Mesendoderm (in vitro differentiated cells): Measurements from ENCODE around the gene ERGIC1.

Source experiments
- DNase-seq: peaks from one replicate; pipeline ENCODE4 v3.0.0; 2013
- H2AK5ac ChIP-seq: 2 replicates; pipeline ENCODE4 v1.6.1; 2013; ENCODE audit warnings: low read length, inconsistent platforms
- H2BK120ac ChIP-seq: 2 replicates; pipeline ENCODE4 v1.6.1; 2013; ENCODE audit warnings: low read depth, mild to moderate bottlenecking, low read length, moderate library complexity, mixed read lengths
- H2BK15ac ChIP-seq: replicated peaks from 2 replicates; pipeline ENCODE4 v1.6.1; 2013; ENCODE audit warnings: low read depth, mild to moderate bottlenecking, moderate library complexity
- H2BK5ac ChIP-seq: 2 replicates; pipeline ENCODE4 v1.6.1; 2013; ENCODE audit warnings: low read length, inconsistent platforms
- H3K18ac ChIP-seq: 2 replicates; pipeline ENCODE4 v1.6.1; 2013; ENCODE audit warnings: mild to moderate bottlenecking, low read length, mixed read lengths
- H3K23ac ChIP-seq: one replicate; pipeline ENCODE4 v1.6.1; 2013; ENCODE audit warnings: low read length
- H3K27ac ChIP-seq: 2 replicates; pipeline ENCODE4 v1.5.1; 2013; ENCODE audit warnings: low read depth, mild to moderate bottlenecking, inconsistent platforms, low read length, moderate library complexity
- H3K27me3 ChIP-seq: 2 replicates; pipeline ENCODE4 v1.6.1; 2013; ENCODE audit warnings: low read length, control low read depth, mild to moderate bottlenecking, inconsistent platforms; ENCODE audit not compliant: insufficient read depth, poor library complexity
- H3K36me3 ChIP-seq: 2 replicates; pipeline ENCODE4 v1.6.1; 2013; ENCODE audit warnings: low read length, inconsistent platforms; ENCODE audit not compliant: control insufficient read depth, insufficient read depth
- H3K4ac ChIP-seq: one replicate; pipeline ENCODE4 v1.6.1; 2013; ENCODE audit warnings: low read depth, mild to moderate bottlenecking, low read length, moderate library complexity
- H3K4me1 ChIP-seq: 2 replicates; pipeline ENCODE4 v1.6.1; 2013; ENCODE audit warnings: low read depth, low read length, inconsistent platforms; ENCODE audit not compliant: control insufficient read depth
- H3K4me2 ChIP-seq: 2 replicates; pipeline ENCODE4 v1.6.1; 2013; ENCODE audit warnings: low read length
- H3K4me3 ChIP-seq: 2 replicates; pipeline ENCODE4 v1.5.1; 2013; ENCODE audit warnings: mild to moderate bottlenecking, low read length
- H3K56ac ChIP-seq: one replicate; pipeline ENCODE4 v1.6.1; 2013; ENCODE audit warnings: low read length
- H3K79me1 ChIP-seq: 2 replicates; pipeline ENCODE4 v1.6.1; 2013; ENCODE audit warnings: low read length, inconsistent platforms
- H3K79me2 ChIP-seq: 2 replicates; pipeline ENCODE4 v1.6.1; 2013; ENCODE audit warnings: mild to moderate bottlenecking, low read length; ENCODE audit not compliant: control insufficient read depth, insufficient read depth
- H3K9ac ChIP-seq: 2 replicates; pipeline ENCODE4 v1.6.1; 2013; ENCODE audit warnings: low read length, inconsistent platforms
- H4K5ac ChIP-seq: one replicate; pipeline ENCODE4 v1.6.1; 2013; ENCODE audit warnings: low read length
- H4K8ac ChIP-seq: one replicate; pipeline ENCODE4 v1.6.1; 2013; ENCODE audit warnings: low read depth, mild to moderate bottlenecking, control low read depth, low read length, moderate library complexity
- WGBS: extraction: QIAGEN DNeasy Blood & Tissue Kit; methylation state at CpG from one replicate; pipeline ENCODE4 v1.1.7; 2013; ENCODE audit warnings: low lambda C conversion rate, missing lambda C conversion rate; ENCODE audit not compliant: insufficient coverage; ENCODE audit errors: extremely low coverage; 5-methylcytosine and 5-hydroxymethylcytosine counted together

The ERGIC1 gene

DNA sequence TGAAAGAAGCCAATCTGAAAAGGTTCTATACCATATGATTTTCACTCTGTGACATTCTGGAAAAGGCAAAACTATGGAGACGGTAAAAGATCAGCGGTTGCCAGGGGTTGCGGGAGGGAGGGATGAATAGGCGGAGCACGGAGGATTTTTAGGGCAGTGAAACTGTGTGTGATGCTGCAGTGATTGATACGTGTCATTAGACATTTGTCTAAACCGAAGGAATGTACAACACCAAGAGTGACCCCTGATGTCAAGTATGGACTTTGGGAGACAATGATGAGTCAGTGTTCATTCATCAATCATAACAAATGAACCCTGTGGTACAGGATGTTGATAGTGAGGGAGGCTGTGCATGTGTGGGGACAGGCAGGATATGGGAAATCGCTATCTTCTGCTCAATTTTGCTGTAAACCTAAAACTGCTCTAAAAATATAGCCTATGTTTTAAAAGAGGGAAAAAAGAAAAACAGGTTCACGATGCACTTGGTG, 34.4 kb downstream of the ERGIC1 start:
- no peak overlapping the region for H4K5ac ChIP-seq
- DNase-seq, result no peak
- no peaks in the 10 kb centered on the region for H3K27me3 ChIP-seq
- H4K8ac ChIP-seq, result no peak overlapping the region
- no peak overlapping the region for H3K9ac ChIP-seq
- WGBS, result no CpG with 5 or more reads among the region's 9 CpGs
- no peak overlapping the region for H3K18ac ChIP-seq
- no peak overlapping the region for H3K56ac ChIP-seq
- H3K4ac ChIP-seq, result no peak overlapping the region
- no peak overlapping the region for H2AK5ac ChIP-seq
- peaks cover 7% of the 10 kb centered on the region for H3K79me1 ChIP-seq
- H3K36me3 ChIP-seq, result no peaks in the 10 kb centered on the region
- H3K79me2 ChIP-seq, result no peaks in the 10 kb centered on the region
- no peak overlapping the region for H2BK5ac ChIP-seq
- no peak overlapping the region for H3K4me2 ChIP-seq
- H3K4me1 ChIP-seq, result peaks cover 2% of the 10 kb centered on the region
- no peak overlapping the region for H3K27ac ChIP-seq
- H2BK120ac ChIP-seq, result no peak overlapping the region
- no peak overlapping the region for H3K4me3 ChIP-seq
- no peak overlapping the region for H2BK15ac ChIP-seq
- no peak overlapping the region for H3K23ac ChIP-seq

DNA sequence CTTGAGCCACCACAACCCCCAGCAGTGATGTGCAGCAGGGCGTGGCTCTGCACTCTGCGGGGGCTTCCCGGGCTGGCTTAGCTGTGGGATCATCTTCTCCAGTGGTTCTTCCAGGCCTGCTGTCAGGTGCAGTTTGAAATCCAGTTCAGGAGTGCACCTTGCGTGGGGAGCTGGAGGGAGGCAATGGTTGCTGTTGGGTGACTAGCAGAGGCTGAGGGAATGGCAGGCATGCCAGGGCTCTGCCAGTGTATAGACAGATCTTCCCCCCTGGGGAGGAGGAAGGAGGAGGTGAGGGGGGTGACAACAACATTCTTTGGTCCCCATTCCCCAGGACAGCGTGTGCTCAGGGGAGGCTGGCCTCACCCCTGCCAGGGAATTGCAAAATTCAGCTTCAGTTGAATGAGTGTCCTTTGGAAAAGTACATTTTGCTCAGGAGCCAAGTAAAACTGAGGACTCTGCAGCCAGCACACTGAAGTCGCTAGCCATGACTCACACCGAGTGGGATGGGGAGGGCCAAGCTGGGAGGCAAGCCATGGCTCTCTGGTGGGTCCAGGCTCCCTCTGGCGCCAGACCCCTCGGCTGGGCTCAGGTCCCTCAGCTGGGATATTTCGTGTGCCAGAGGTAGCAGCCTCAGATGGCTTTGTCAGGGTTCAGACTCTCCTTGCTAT, 35.0 kb downstream of the ERGIC1 start:
- H3K27me3 ChIP-seq, result no peaks in the 10 kb centered on the region
- H3K56ac ChIP-seq, result no peak overlapping the region
- H3K36me3 ChIP-seq, result no peaks in the 10 kb centered on the region
- H3K4me2 ChIP-seq, result no peak overlapping the region
- no peak overlapping the region for H2AK5ac ChIP-seq
- no peak overlapping the region for H4K5ac ChIP-seq
- H3K23ac ChIP-seq, result no peak overlapping the region
- no peak overlapping the region for H3K4me3 ChIP-seq
- H3K18ac ChIP-seq, result no peak overlapping the region
- H4K8ac ChIP-seq, result no peak overlapping the region
- H3K27ac ChIP-seq, result no peak overlapping the region
- no peak overlapping the region for H2BK120ac ChIP-seq
- DNase-seq, result no peak
- peaks cover 7% of the 10 kb centered on the region for H3K79me1 ChIP-seq
- H2BK5ac ChIP-seq, result no peak overlapping the region
- peaks cover 2% of the 10 kb centered on the region for H3K4me1 ChIP-seq
- H3K4ac ChIP-seq, result no peak overlapping the region
- no peaks in the 10 kb centered on the region for H3K79me2 ChIP-seq
- WGBS, result no CpG with 5 or more reads among the region's 10 CpGs
- no peak overlapping the region for H3K9ac ChIP-seq
- H2BK15ac ChIP-seq, result no peak overlapping the region

DNA sequence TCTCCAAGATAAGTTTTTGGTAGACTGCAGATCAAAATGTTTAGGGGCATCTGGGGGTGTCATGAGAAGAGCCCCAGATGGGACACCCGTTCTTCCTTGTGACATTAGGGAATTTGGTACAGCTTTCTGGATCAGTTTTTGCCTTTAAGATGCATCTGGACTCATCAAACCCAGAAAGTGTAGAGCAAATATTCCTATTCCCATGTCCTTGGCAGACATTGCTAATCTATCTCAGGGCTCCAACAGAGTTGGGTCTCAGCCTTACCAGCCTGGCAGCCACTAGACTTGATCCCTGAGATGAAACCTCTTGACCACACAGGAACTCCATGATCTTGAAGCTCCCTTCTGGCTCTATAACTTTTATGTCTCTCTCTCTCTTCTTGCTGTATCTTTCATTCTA, 35.6 kb downstream of the ERGIC1 start:
- Histone ChIP-seq H3K36me3 (no peaks in the 10 kb centered on the region), H3K4ac (no peak overlapping the region), H3K23ac (no peak overlapping the region), H3K4me2 (no peak overlapping the region), H3K27ac (no peak overlapping the region), H3K27me3 (no peaks in the 10 kb centered on the region), H2AK5ac (no peak overlapping the region), H2BK15ac (no peak overlapping the region), H3K9ac (no peak overlapping the region), H3K79me2 (no peaks in the 10 kb centered on the region), H3K4me3 (no peak overlapping the region), H2BK120ac (no peak overlapping the region), H3K18ac (no peak overlapping the region), H3K56ac (no peak overlapping the region), H3K79me1 (peaks cover 6% of the 10 kb centered on the region), H2BK5ac (no peak overlapping the region), H4K5ac (no peak overlapping the region), H4K8ac (no peak overlapping the region), H3K4me1 (peaks cover 2% of the 10 kb centered on the region)
- DNase-seq, result no peak
- WGBS, result no CpG with 5 or more reads among the region's 1 CpG

DNA sequence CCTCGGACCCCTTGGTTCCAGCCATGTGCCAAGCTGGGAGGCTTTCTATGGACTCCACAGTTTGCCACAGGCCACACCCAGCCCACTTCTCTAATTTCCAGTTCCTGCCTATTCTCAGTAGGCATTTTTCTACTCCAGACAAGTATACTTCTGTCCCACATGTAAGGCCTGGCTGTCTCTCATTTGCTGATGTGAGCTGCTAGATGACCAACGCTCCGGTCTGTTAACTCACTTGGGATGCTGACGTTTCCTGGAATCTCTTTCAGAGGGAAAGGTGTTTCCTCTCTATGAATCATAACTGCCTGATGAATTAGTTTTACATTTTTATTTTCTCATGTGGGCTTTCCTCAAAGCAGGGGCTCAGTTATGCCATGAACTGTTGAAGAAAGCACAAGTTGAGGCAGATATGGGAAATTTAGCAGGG, 36.3 kb downstream of the ERGIC1 start:
- Histone ChIP-seq H3K4ac (no peak overlapping the region), H3K4me2 (no peak overlapping the region), H2AK5ac (no peak overlapping the region), H3K18ac (no peak overlapping the region), H4K5ac (no peak overlapping the region), H2BK120ac (no peak overlapping the region), H3K23ac (no peak overlapping the region), H3K27me3 (no peaks in the 10 kb centered on the region), H3K56ac (no peak overlapping the region), H2BK5ac (no peak overlapping the region), H2BK15ac (no peak overlapping the region), H3K4me1 (peaks cover 2% of the 10 kb centered on the region), H3K36me3 (no peaks in the 10 kb centered on the region), H3K79me2 (no peaks in the 10 kb centered on the region), H3K79me1 (peaks cover 5% of the 10 kb centered on the region), H3K4me3 (no peak overlapping the region), H4K8ac (no peak overlapping the region), H3K9ac (no peak overlapping the region), H3K27ac (no peak overlapping the region)
- WGBS, result no CpG with 5 or more reads among the region's 4 CpGs
- no peak for DNase-seq

DNA sequence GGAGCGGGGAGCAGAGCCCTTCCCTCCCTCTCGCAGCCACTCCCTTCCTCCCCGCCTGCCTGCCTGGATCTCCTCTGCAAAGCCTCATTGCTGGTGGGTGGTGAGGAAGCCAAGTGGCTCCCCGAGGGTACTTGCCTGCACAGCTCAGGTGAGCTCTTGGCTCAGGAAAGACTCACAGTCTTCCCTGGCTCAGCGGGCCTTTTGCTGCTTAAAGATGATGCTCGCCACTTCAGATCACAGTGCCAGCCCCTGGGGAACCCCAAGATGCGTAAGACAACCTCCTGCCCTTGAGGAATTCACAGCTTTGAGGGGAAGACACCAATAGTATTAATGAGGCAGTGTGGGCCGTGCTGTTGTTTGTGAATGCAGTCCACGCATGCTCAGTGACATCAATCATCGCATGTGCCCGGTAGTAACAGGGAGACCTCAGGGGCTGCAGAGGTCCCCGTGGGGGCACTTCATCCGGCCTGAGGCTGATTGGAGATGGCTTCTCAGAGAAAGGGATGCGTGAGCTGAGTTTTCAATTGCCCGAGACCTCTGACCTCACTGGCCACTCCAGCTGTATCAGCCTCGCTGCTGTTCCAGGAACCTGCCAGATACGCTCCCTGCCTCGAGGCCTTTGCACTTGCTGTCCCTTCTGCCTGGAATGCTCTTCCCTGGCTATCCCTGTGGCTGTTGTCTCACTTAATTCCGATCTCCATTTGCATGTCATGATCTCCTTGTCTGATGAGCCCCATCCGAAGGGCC, 36.8 kb downstream of the ERGIC1 start:
- no peak overlapping the region for H3K23ac ChIP-seq
- DNase-seq, result no peak
- peaks cover 6% of the 10 kb centered on the region for H3K79me1 ChIP-seq
- no peak overlapping the region for H2BK120ac ChIP-seq
- no CpG with 5 or more reads among the region's 20 CpGs for WGBS
- no peak overlapping the region for H2AK5ac ChIP-seq
- H3K56ac ChIP-seq, result no peak overlapping the region
- H2BK5ac ChIP-seq, result no peak overlapping the region
- H3K27ac ChIP-seq, result no peak overlapping the region
- no peak overlapping the region for H3K4me3 ChIP-seq
- H3K9ac ChIP-seq, result no peak overlapping the region
- no peak overlapping the region for H3K4me2 ChIP-seq
- no peaks in the 10 kb centered on the region for H3K36me3 ChIP-seq
- no peak overlapping the region for H2BK15ac ChIP-seq
- no peaks in the 10 kb centered on the region for H3K27me3 ChIP-seq
- no peak overlapping the region for H4K5ac ChIP-seq
- H3K18ac ChIP-seq, result no peak overlapping the region
- no peak overlapping the region for H4K8ac ChIP-seq
- no peaks in the 10 kb centered on the region for H3K79me2 ChIP-seq
- H3K4me1 ChIP-seq, result peaks cover 2% of the 10 kb centered on the region
- no peak overlapping the region for H3K4ac ChIP-seq
